CD14-positive monocyte (primary cell): Measurements from ENCODE around the gene SELENOK. TPM values are rescaled to one million over a fixed set of nuclear protein-coding genes. Genes with fewer than 3 reads are reported as not detected.

Experiments used
- DNase-seq, 3 donors: peaks; one replicate each; pipeline ENCODE4 v3.0.0-alpha.2; 2011 to 2022
- H2AFZ ChIP-seq: 2 replicates; pipeline ENCODE4 v1.6.0; 2012; ENCODE audit warnings: mild to moderate bottlenecking, low read depth, low read length, inconsistent platforms; ENCODE audit not compliant: insufficient read depth, poor library complexity, severe bottlenecking
- H3K27ac ChIP-seq, 2 donors: 1 replicate in 1 of 2; 2 replicates in 1 of 2; pipeline ENCODE4 v1.5.1; 2012 to 2013; ENCODE audit warnings: low read length in 2 of 2, control low read depth in 1 of 2, inconsistent platforms in 1 of 2, low read depth in 1 of 2, mild to moderate bottlenecking in 1 of 2
- H3K27me3 ChIP-seq, 2 donors: one replicate each; pipeline versions ENCODE4 v1.6.0 to v1.6.1; 2011 to 2013; ENCODE audit warnings: low read length in 2 of 2; ENCODE audit not compliant: control insufficient read depth in 2 of 2, insufficient read depth in 2 of 2
- H3K36me3 ChIP-seq, 2 donors: replicated peaks in 1 of 2; 1 replicate in 1 of 2; 2 replicates in 1 of 2; pipeline versions ENCODE4 v1.5.1 to v1.6.1; 2012 to 2013; ENCODE audit warnings: low read length in 2 of 2, control low read depth in 1 of 2, inconsistent platforms in 1 of 2, mild to moderate bottlenecking in 1 of 2; ENCODE audit not compliant: insufficient read depth in 2 of 2, control insufficient read depth in 1 of 2
- H3K4me1 ChIP-seq, 2 donors: 1 replicate in 1 of 2; 2 replicates in 1 of 2; pipeline versions ENCODE4 v1.5.1 to v1.6.1; 2012 to 2013; ENCODE audit warnings: low read length in 2 of 2, control low read depth in 1 of 2, inconsistent platforms in 1 of 2, mild to moderate bottlenecking in 1 of 2, moderate library complexity in 1 of 2; ENCODE audit not compliant: insufficient read depth in 2 of 2, control insufficient read depth in 1 of 2
- H3K4me2 ChIP-seq: replicated peaks from 2 replicates; pipeline ENCODE3; 2012; ENCODE audit warnings: low read length, moderate library complexity, mild to moderate bottlenecking; ENCODE audit not compliant: poor library complexity, severe bottlenecking; ENCODE audit errors: extremely low read depth
- H3K4me3 ChIP-seq, 3 experiments: fragments of 200-600 bp in 1 of 3; sonication (generic) in 1 of 3; replicated peaks in 1 of 3; 1 replicate in 2 of 3; 2 replicates in 1 of 3; pipeline ENCODE4 v1.5.1; 2011 to 2013; ENCODE audit warnings: low read length in 3 of 3, mild to moderate bottlenecking in 3 of 3, control low read depth in 2 of 3, low read depth in 2 of 3, inconsistent platforms in 1 of 3, moderate library complexity in 1 of 3
- H3K79me2 ChIP-seq: 2 replicates; pipeline ENCODE4 v1.6.0; 2012; ENCODE audit warnings: mild to moderate bottlenecking, control low read depth, inconsistent platforms, low read length, moderate library complexity; ENCODE audit not compliant: insufficient read depth
- H3K9ac ChIP-seq: 2 replicates; pipeline ENCODE4 v1.6.0; 2017; ENCODE audit warnings: low read length, mild to moderate bottlenecking; ENCODE audit not compliant: insufficient read depth, poor library complexity, severe bottlenecking
- H3K9me3 ChIP-seq, 2 donors: replicated peaks in 1 of 2; 1 replicate in 1 of 2; 2 replicates in 1 of 2; pipeline versions ENCODE4 v1.5.1 to v1.6.1; 2012 to 2013; ENCODE audit warnings: low read length in 2 of 2, control low read depth in 1 of 2; ENCODE audit not compliant: control insufficient read depth in 1 of 2, insufficient read depth in 1 of 2
- H4K20me1 ChIP-seq: 2 replicates; pipeline ENCODE4 v1.6.0; 2012; ENCODE audit warnings: mild to moderate bottlenecking, low read length, control low read depth, moderate library complexity; ENCODE audit not compliant: insufficient read depth
- H3K27ac Mint-ChIP-seq, 7 donors: one replicate each; pipeline ENCODE4 v1.8.0; 2020; ENCODE audit warnings: mild to moderate bottlenecking in 7 of 7, mixed read lengths in 7 of 7, moderate library complexity in 6 of 7, inconsistent platforms in 2 of 7
- H3K27me3 Mint-ChIP-seq, 3 donors: one replicate each; pipeline ENCODE4 v1.8.0; 2021 to 2022; ENCODE audit warnings: low read depth in 3 of 3, mild to moderate bottlenecking in 3 of 3, mixed read lengths in 3 of 3, moderate library complexity in 3 of 3, inconsistent platforms in 1 of 3
- H3K36me3 Mint-ChIP-seq, 2 donors: one replicate each; pipeline ENCODE4 v1.8.0; 2020; ENCODE audit warnings: mixed read lengths in 2 of 2, inconsistent platforms in 1 of 2, mild to moderate bottlenecking in 1 of 2
- H3K4me1 Mint-ChIP-seq: one replicate; pipeline ENCODE4 v1.8.0; 2020; ENCODE audit warnings: mild to moderate bottlenecking, mixed read lengths
- H3K4me3 Mint-ChIP-seq, 2 donors: one replicate each; pipeline ENCODE4 v1.8.0; 2020; ENCODE audit warnings: mild to moderate bottlenecking in 2 of 2, mixed read lengths in 2 of 2, moderate library complexity in 1 of 2
- H3K9me3 Mint-ChIP-seq, 7 donors: one replicate each; pipeline ENCODE4 v1.8.0; 2020 to 2022; ENCODE audit warnings: mixed read lengths in 7 of 7, mild to moderate bottlenecking in 6 of 7, moderate library complexity in 6 of 7, inconsistent platforms in 2 of 7
- WGBS: methylation state at CpG from one replicate; pipeline ENCODE4 v1.1.5; 2013; ENCODE audit warnings: missing lambda C conversion rate; ENCODE audit not compliant: insufficient coverage; 5-methylcytosine and 5-hydroxymethylcytosine counted together
- intact Hi-C, 2 donors: fragments of 100-400 bp; cut with micrococcal nuclease; formaldehyde crosslinking; loops; one replicate each; pipeline versions ENCODE4 v1.15.0 to v1.15.1; 2023
- polyA plus RNA-seq, 3 donors: library from polyadenylated mRNA; depleted of rRNA in 1 of 3; unstranded in 2 of 3; stranded (reverse) in 1 of 3; fragments of 300-500 nt in 2 of 3; fragments of >200 nt in 1 of 3; fragmentation: Illumina TruSeq in 2 of 3; gene quantifications; 1 replicate in 2 of 3; 2 replicates in 1 of 3; pipeline ENCODE4 v1.2.3, GENCODE V29; 2012 to 2021
- TF ChIP-seq, protein P1 (sequence below): fragments of 200-600 bp; IDR thresholded peaks from one replicate; pipeline ENCODE4 v1.8.0; 2022; ENCODE audit warnings: antibody characterized with exemption, mild to moderate bottlenecking

SELENOK gene
- polyA plus RNA-seq, 3 donors = 96.4 to 117 (median 105) TPM

DNA sequence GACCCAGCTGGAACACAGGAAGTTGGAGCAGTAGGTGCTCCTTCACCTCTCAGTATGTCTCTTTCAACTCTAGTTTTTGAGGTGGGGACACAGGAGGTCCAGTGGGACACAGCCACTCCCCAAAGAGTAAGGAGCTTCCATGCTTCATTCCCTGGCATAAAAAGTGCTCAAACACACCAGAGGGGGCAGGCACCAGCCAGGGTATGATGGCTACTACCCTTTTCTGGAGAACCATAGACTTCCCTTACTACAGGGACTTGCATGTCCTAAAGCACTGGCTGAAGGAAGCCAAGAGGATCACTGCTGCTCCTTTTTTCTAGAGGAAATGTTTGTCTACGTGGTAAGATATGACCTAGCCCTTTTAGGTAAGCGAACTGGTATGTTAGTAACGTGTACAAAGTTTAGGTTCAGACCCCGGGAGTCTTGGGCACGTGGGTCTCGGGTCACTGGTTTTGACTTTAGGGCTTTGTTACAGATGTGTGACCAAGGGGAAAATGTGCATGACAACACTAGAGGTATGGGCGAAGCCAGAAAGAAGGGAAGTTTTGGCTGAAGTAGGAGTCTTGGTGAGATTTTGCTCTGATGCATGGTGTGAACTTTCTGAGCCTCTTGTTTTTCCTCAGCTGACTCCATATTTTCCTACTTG, 33.4 kb downstream of the SELENOK start:
- 82% methylated on average over 7 of the region's 7 CpGs for WGBS
- H3K4me3 ChIP-seq = no peak overlapping the region
- TF ChIP-seq, protein P1, sequence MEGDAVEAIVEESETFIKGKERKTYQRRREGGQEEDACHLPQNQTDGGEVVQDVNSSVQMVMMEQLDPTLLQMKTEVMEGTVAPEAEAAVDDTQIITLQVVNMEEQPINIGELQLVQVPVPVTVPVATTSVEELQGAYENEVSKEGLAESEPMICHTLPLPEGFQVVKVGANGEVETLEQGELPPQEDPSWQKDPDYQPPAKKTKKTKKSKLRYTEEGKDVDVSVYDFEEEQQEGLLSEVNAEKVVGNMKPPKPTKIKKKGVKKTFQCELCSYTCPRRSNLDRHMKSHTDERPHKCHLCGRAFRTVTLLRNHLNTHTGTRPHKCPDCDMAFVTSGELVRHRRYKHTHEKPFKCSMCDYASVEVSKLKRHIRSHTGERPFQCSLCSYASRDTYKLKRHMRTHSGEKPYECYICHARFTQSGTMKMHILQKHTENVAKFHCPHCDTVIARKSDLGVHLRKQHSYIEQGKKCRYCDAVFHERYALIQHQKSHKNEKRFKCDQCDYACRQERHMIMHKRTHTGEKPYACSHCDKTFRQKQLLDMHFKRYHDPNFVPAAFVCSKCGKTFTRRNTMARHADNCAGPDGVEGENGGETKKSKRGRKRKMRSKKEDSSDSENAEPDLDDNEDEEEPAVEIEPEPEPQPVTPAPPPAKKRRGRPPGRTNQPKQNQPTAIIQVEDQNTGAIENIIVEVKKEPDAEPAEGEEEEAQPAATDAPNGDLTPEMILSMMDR = no peak
- no peaks in the 10 kb centered on the region for H3K9me3 ChIP-seq
- Mint-ChIP-seq H3K4me3 (no peak overlapping the region), H3K27ac (no peak overlapping the region), H3K9me3 (no peaks in the 10 kb centered on the region), H3K4me1 (peaks cover 6% of the 10 kb centered on the region), H3K36me3 (peaks cover 22 to 35% of the 10 kb centered on the region in 2 donors), H3K27me3 (peaks cover 3 to 12% (median 4%) of the 10 kb centered on the region in 3 donors)
- peaks cover 0 to 2% of the 10 kb centered on the region in 2 donors for H3K27me3 ChIP-seq
- no peaks in the 10 kb centered on the region for H3K79me2 ChIP-seq
- H3K4me2 ChIP-seq = no peak overlapping the region
- no peak overlapping the region for H3K9ac ChIP-seq
- no peak for DNase-seq
- no peaks in the 10 kb centered on the region for H3K4me1 ChIP-seq
- H2AFZ ChIP-seq = no peak overlapping the region
- intact Hi-C loops = no loop called here
- H3K27ac ChIP-seq = no peak overlapping the region
- no peaks in the 10 kb centered on the region for H4K20me1 ChIP-seq
- H3K36me3 ChIP-seq = peaks cover 5 to 45% of the 10 kb centered on the region in 2 donors

DNA sequence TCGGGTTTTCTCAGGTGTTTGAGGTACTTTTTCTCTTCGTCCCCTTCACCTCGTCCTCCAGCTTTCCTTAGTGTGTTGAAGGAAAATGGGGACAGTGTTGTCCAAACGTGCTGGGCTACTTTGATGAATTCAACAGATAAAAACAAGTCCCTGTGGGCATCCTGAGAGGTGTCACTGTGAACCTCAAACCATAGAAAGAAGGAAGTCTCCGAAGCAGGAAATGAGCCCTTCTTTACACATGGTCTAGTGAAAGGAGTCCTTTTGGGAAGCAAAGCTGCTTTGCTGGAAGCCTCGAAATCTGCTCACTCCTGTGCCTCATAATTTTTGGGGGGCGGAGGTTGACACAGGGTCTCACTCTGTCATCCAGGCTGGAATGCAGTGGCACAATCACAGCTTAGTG, 34.7 kb downstream of the SELENOK start:
- Mint-ChIP-seq H3K36me3 (peaks cover 13 to 22% of the 10 kb centered on the region in 2 donors), H3K9me3 (no peaks in the 10 kb centered on the region), H3K27ac (no peak overlapping the region), H3K4me1 (peaks cover 6% of the 10 kb centered on the region), H3K27me3 (peaks cover 3 to 14% (median 8%) of the 10 kb centered on the region in 3 donors), H3K4me3 (no peak overlapping the region)
- no peak overlapping the region for H3K4me2 ChIP-seq
- WGBS = 23% methylated on average over 4 of the region's 7 CpGs
- no peak overlapping the region for H3K4me3 ChIP-seq
- intact Hi-C loops = no loop called here
- H3K9ac ChIP-seq = no peak overlapping the region
- TF ChIP-seq, protein P1 = no peak
- no peaks in the 10 kb centered on the region for H3K9me3 ChIP-seq
- H4K20me1 ChIP-seq = no peaks in the 10 kb centered on the region
- no peaks in the 10 kb centered on the region for H3K4me1 ChIP-seq
- H2AFZ ChIP-seq = no peak overlapping the region
- H3K79me2 ChIP-seq = no peaks in the 10 kb centered on the region
- peaks cover 3 to 33% of the 10 kb centered on the region in 2 donors for H3K36me3 ChIP-seq
- no peak overlapping the region for H3K27ac ChIP-seq
- peaks cover 0 to 4% of the 10 kb centered on the region in 2 donors for H3K27me3 ChIP-seq
- DNase-seq = no peak
